Bone marrow (tissue), 2 donors: ENCODE data around the gene PDE7B.

Experiments
- DNase-seq, 2 donors: peaks; one replicate each; lab custom pipeline; 2025; lab: John Stamatoyannopoulos, UW

Gene PDE7B

GRCh38 chr6:136149311-136149710, 297.8 kb downstream of the PDE7B start:
- no peak for DNase-seq

GRCh38 chr6:136150961-136151360, 299.5 kb downstream of the PDE7B start:
- no peak for DNase-seq

GRCh38 chr6:136153707-136154375, 302.3 kb downstream of the PDE7B start:
- DNase-seq, result no peak

GRCh38 chr6:136155191-136155590, 303.7 kb downstream of the PDE7B start:
- no peak for DNase-seq

GRCh38 chr6:136157743-136158142, 306.2 kb downstream of the PDE7B start:
- DNase-seq, result no peak

GRCh38 chr6:136158387-136158821, 306.9 kb downstream of the PDE7B start:
- no peak for DNase-seq

- no peak for DNase-seq
Measured at GRCh38 chr6:136158971-136159370, 307.5 kb downstream of the PDE7B start.

- no peak for DNase-seq
Measured at GRCh38 chr6:136160250-136160649, 308.7 kb downstream of the PDE7B start.

- DNase-seq, result no peak
Measured at GRCh38 chr6:136161950-136162349, 310.4 kb downstream of the PDE7B start.

GRCh38 chr6:136163260-136163659, 311.8 kb downstream of the PDE7B start:
- no peak for DNase-seq

GRCh38 chr6:136166815-136167214, 315.3 kb downstream of the PDE7B start:
- DNase-seq, result no peak

GRCh38 chr6:136169394-136170148, 318.1 kb downstream of the PDE7B start:
- DNase-seq, result no peak

GRCh38 chr6:136171231-136171630, 319.7 kb downstream of the PDE7B start:
- DNase-seq, result no peak

GRCh38 chr6:136173519-136174507, 322.3 kb downstream of the PDE7B start:
- DNase-seq, result no peak

GRCh38 chr6:136174510-136174909, 323.0 kb downstream of the PDE7B start:
- no peak for DNase-seq

- no peak for DNase-seq
Measured at GRCh38 chr6:136175873-136176272, 324.4 kb downstream of the PDE7B start.

- DNase-seq, result no peak
Measured at GRCh38 chr6:136178749-136179148, 327.2 kb downstream of the PDE7B start.

- DNase-seq, result no peak
Measured at GRCh38 chr6:136180704-136181511, 329.4 kb downstream of the PDE7B start.

GRCh38 chr6:136181512-136181833, 330.0 kb downstream of the PDE7B start:
- no peak for DNase-seq

GRCh38 chr6:136181861-136182260, 330.4 kb downstream of the PDE7B start:
- no peak for DNase-seq

- no peak for DNase-seq
Measured at GRCh38 chr6:136184738-136185137, 333.2 kb downstream of the PDE7B start.

GRCh38 chr6:136186363-136186762, 334.9 kb downstream of the PDE7B start:
- no peak for DNase-seq
